PC-3 (cell line): ENCODE data around the gene RMDN3. TPM values are rescaled to one million over a fixed set of nuclear protein-coding genes. Genes with fewer than 3 reads are reported as not detected.

ENCODE experiments used
- ATAC-seq: fragments of 200-7000 bp; cut with Tn5 transposase; 2 replicates; pipeline ENCODE4 v1.9.1; 2020; ENCODE audit warnings: mild to moderate bottlenecking, moderate library complexity
- BruUV-seq: library from RNA; stranded (reverse); fragments of 400-500 nt; replicated peaks from 2 replicates; lab custom pipeline; 2021; lab: Mats Ljungman, UMichigan
- CTCF ChIA-PET: fragments of 300-600 bp; sonication (Branson Sonifier 250); formaldehyde crosslinking; loops from one replicate; lab custom pipeline; 2022; ENCODE audit warnings: antibody characterized with exemption; lab: Charles Lee
- POLR2A ChIA-PET: fragments of 300-600 bp; sonication (Branson Sonifier 250); formaldehyde crosslinking; loops from one replicate; lab custom pipeline; 2022; ENCODE audit warnings: antibody characterized with exemption; ENCODE audit not compliant: unreplicated experiment; lab: Charles Lee
- DNase-seq: peaks from one replicate; pipeline ENCODE4 v3.0.0-alpha.2; 2015
- H2AFZ ChIP-seq: fragments of 300-600 bp; sonication (generic); 2 replicates; pipeline ENCODE4 v1.6.0; 2016; ENCODE audit warnings: antibody characterized with exemption, low read length
- H3F3A ChIP-seq: fragments of 300-600 bp; sonication (generic); one replicate; pipeline ENCODE4 v1.6.0; 2017; ENCODE audit warnings: antibody characterized with exemption, low read length, control low read depth, mild to moderate bottlenecking; ENCODE audit not compliant: unreplicated experiment
- H3K27ac ChIP-seq: fragments of 300-600 bp; sonication (generic); 2 replicates; pipeline ENCODE4 v1.5.1; 2016; ENCODE audit warnings: mild to moderate bottlenecking, low read length
- H3K27me3 ChIP-seq: fragments of 300-600 bp; sonication (generic); 2 replicates; pipeline ENCODE4 v1.6.1; 2016; ENCODE audit warnings: low read length, mixed read lengths
- H3K36me3 ChIP-seq: fragments of 300-600 bp; sonication (generic); 2 replicates; pipeline ENCODE4 v1.6.1; 2016; ENCODE audit warnings: low read depth, mixed run types, low read length, mixed read lengths
- H3K4me1 ChIP-seq: fragments of 300-600 bp; sonication (generic); 2 replicates; pipeline ENCODE4 v1.5.1; 2016; ENCODE audit warnings: low read length; ENCODE audit not compliant: insufficient read depth
- H3K4me2 ChIP-seq: fragments of 300-600 bp; sonication (generic); 2 replicates; pipeline ENCODE4 v1.6.0; 2016; ENCODE audit warnings: low read length
- H3K4me3 ChIP-seq: fragments of 300-600 bp; sonication (generic); 2 replicates; pipeline ENCODE4 v1.5.1; 2016; ENCODE audit warnings: mild to moderate bottlenecking, low read length, mixed read lengths
- H3K79me2 ChIP-seq: fragments of 300-600 bp; sonication (generic); 2 replicates; pipeline ENCODE4 v1.6.1; 2017; ENCODE audit warnings: low read length, mixed read lengths
- H3K9ac ChIP-seq: fragments of 300-600 bp; sonication (generic); 2 replicates; pipeline ENCODE4 v1.6.0; 2016; ENCODE audit warnings: mild to moderate bottlenecking, low read length
- H3K9me2 ChIP-seq: fragments of 300-600 bp; sonication (generic); replicated peaks from 2 replicates; pipeline ENCODE4 v1.6.1; 2016; ENCODE audit warnings: mixed run types, low read length, mixed read lengths
- H3K9me3 ChIP-seq: fragments of 300-600 bp; sonication (generic); 2 replicates; pipeline ENCODE4 v1.6.1; 2016; ENCODE audit warnings: low read length, mixed read lengths
- H4K20me1 ChIP-seq: fragments of 300-600 bp; sonication (generic); 2 replicates; pipeline ENCODE4 v1.6.1; 2016; ENCODE audit warnings: low read length, mixed read lengths
- CTCF ChIP-seq: fragments of 300-600 bp; sonication (generic); conservative IDR thresholded peaks from 2 replicates; pipeline ENCODE4 v1.5.1; 2017; ENCODE audit warnings: antibody characterized with exemption, low read depth, mild to moderate bottlenecking, low read length
- EZH2 ChIP-seq: fragments of 300-600 bp; sonication (generic); IDR thresholded peaks from one replicate; pipeline ENCODE4 v1.6.1; 2017; ENCODE audit warnings: antibody characterized with exemption, mild to moderate bottlenecking, low read length; ENCODE audit not compliant: unreplicated experiment
- EZH2phosphoT487 ChIP-seq: fragments of 300-600 bp; sonication (generic); IDR thresholded peaks from 2 replicates; pipeline ENCODE4 v1.6.1; 2018; ENCODE audit warnings: mild to moderate bottlenecking, antibody characterized with exemption, low read length, borderline replicate concordance
- intact Hi-C: fragments of 100-400 bp; cut with micrococcal nuclease; formaldehyde crosslinking; loops from 2 replicates; pipeline ENCODE4 v1.9.0; 2023
- total RNA-seq: library from RNA; depleted of rRNA; stranded (reverse); fragments of >200 nt; gene quantifications from 2 replicates; pipeline ENCODE4 v1.2.3, GENCODE V29; 2014

RMDN3 gene
- total RNA-seq, 1 experiment from 2014 or later = 21.4 TPM

GRCh38 chr15:40768521-40769273 is 13.6 kb upstream of the RMDN3 start:
- ATAC-seq = no peak
- Histone ChIP-seq H3K79me2 (no peaks in the 10 kb centered on the region), H2AFZ (peak overlapping the region; percentile 53; the same call in 1 of the 2 replicates), H3K27ac (peak overlapping the region; percentile 77), H4K20me1 (no peaks in the 10 kb centered on the region), H3K4me1 (peaks cover 49% of the 10 kb centered on the region), H3K9ac (peak overlapping the region; percentile 34; the same call in 1 of the 2 replicates), H3K36me3 (no peaks in the 10 kb centered on the region; the same call in 1 of the 2 replicates), H3K4me3 (no peak overlapping the region; the same call in 1 of the 2 replicates), H3F3A (no peaks in the 10 kb centered on the region), H3K9me2 (no peaks in the 10 kb centered on the region), H3K27me3 (no peaks in the 10 kb centered on the region), H3K4me2 (peak overlapping the region; percentile 73), H3K9me3 (no peaks in the 10 kb centered on the region)
- TF ChIP-seq CTCF (no peak), EZH2 (no peak), EZH2phosphoT487 (no peak)
- POLR2A ChIA-PET = interaction anchor here (0.6 to 0.7 kb wide), 2 partner anchors 62 to 125 kb away, joined by 3 to 4 read pairs; no protein-coding TSS in a partner anchor
- BruUV-seq = no TSS peak
- intact Hi-C loops = no loop called here
- CTCF ChIA-PET = interaction anchor here (1.4 kb wide), 1 partner anchor 21 kb away, joined by 9 read pairs; no protein-coding TSS in a partner anchor
- DNase-seq = no peak

GRCh38 chr15:40767838-40768500 is 12.9 kb upstream of the RMDN3 start:
- TF ChIP-seq CTCF = no peak
- no peak for TF ChIP-seq EZH2phosphoT487
- no peak for TF ChIP-seq EZH2
- Histone ChIP-seq H3K4me2 (no peak overlapping the region), H3K27me3 (no peaks in the 10 kb centered on the region), H3K36me3 (no peaks in the 10 kb centered on the region), H4K20me1 (no peaks in the 10 kb centered on the region), H3K9me3 (no peaks in the 10 kb centered on the region), H3K9me2 (no peaks in the 10 kb centered on the region), H3K4me3 (no peak overlapping the region), H3K79me2 (no peaks in the 10 kb centered on the region), H3K9ac (no peak overlapping the region), H2AFZ (no peak overlapping the region), H3F3A (no peaks in the 10 kb centered on the region), H3K27ac (no peak overlapping the region), H3K4me1 (peaks cover 56% of the 10 kb centered on the region)
- POLR2A ChIA-PET = no interaction called here
- no TSS peak for BruUV-seq
- intact Hi-C loops = no loop called here
- no peak for DNase-seq
- CTCF ChIA-PET = interaction anchor here (0.7 kb wide), 1 partner anchor 8 kb away, joined by 4 read pairs; no protein-coding TSS in a partner anchor
- ATAC-seq = no peak
